CD4-positive, alpha-beta T cell treated with Interleukin-15 for 1 hour (primary cell): ENCODE results near the gene KCNMA1.

Experiments
- DNase-seq: peaks from one replicate; pipeline ENCODE4 v3.0.0-alpha.2; 2020

The KCNMA1 gene

DNA sequence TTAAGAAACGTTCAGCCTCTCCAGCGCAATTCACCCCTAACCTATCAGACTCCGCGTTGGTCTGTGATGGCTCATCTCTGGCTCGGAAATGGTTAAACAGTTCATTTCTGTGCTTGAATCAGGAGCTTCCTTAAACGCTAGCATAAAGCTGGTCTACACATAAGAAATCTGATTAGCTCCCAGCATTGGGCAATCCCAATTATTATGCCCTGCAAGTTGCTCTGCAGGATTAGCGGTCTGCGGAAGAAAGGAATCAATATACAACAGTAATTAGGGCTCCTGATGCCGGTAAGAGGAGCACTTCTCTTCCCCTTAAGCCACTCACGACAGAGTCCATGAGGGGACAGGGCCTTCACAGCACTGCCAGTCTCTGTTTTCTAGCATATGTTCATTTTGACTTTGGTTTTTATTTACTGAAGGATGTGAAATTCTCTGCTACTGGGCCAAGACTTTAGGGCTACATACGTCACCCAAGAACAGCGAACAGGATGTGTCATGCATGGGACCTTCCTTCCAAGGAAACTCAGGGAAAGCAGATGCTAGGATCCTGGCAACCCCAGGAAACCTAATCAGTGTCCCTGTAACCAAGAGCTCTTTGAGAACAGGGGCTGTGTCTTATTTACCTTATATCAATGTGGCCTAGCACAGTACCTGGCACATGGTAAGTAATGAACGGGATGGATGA lies 324.4 kb downstream of the KCNMA1 start:
- DNase-seq: no peak

- DNase-seq: no peak
Measured at GRCh38 chr10:77311186-77311585, 326.4 kb downstream of the KCNMA1 start.

- DNase-seq: no peak
Measured at GRCh38 chr10:77310288-77310840, 327.2 kb downstream of the KCNMA1 start.

DNA sequence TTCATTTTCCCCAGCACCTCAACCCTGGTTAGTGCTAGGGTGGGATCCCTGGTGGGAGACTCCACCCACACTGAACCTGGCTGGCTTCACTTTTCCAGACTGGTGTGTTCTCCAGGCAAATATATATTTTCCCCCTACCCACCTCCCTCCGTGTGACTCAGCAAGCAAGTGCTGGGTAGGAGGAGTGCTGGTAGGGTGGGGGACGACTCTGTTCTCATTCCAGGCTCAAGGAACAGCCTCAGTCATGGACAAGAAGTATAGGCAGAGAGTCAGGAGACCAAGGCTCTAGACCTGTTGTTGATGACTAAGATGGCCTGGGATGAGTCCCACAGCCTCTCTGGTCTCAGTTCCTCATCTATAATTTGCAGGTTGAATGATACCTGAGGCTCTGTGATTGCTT lies 328.1 kb downstream of the KCNMA1 start:
- DNase-seq: no peak

DNA sequence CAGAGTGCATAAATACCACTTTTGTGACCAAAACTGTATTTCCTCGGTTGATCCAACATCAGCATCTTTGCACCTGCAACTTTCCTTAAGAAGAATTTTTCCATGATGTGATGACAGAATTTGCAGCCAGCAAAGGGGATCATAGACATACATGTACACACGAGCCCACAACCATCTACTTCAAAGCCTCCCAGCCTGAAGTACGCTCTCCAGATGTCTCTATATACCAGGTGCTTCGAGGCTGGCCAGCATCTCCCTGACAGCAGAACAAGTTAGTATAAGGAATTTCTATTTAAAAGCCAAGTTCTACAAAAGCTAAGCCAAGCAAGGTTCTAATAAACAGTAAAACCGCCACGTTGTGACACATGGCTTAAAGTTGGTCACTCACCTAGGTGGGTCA lies 328.5 kb downstream of the KCNMA1 start:
- DNase-seq: no peak

GRCh38 chr10:77308084-77308732 lies 329.4 kb downstream of the KCNMA1 start:
- no peak for DNase-seq

GRCh38 chr10:77306666-77307065 lies 330.9 kb downstream of the KCNMA1 start:
- DNase-seq: no peak

DNA sequence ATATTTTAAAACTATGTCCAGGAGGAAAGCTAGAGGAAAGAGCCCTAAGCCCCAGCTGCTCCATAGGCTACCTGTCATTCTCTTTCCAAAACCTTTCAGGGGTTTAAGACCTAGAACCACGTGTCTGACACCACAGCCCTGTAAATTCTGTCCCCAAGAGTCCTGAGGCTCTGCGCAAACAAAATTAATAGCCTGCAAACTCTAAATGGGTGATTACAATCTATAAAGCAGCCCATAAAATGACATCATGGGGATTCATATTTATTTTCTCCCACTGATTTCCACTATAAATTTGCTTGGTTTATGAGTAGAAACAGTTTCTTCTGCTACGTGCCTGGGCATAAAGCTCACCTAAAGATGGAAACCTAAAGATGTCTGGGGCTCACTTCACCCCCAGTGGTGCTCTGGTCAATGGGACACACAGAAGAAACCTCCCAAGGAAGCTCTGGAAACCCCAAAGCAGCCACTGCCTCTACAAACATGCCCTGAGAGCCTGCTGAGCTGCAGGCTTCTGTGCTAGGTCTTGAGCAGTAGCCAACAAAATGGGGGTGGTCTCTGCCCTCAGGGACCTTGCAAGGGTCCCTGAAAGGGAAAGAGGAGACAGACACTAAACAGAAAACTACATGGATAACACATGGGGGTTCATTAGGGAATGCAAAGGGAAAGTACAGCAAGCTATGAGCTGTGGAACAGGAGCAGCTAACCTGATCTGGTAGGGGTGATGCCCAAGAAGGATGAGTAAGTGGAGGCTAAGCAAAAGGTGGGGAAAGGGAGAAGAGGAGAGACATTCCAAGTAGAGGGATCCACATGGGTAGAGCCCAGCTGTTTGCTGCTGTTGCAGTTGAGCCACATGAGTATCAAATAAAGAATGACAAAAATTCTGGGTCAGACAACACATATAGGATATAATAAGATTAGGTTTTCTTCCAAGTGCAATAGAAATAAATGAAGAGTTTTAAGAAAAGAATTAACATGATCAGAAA lies 331.7 kb downstream of the KCNMA1 start:
- DNase-seq: no peak

GRCh38 chr10:77304192-77304591 lies 333.4 kb downstream of the KCNMA1 start:
- no peak for DNase-seq

DNA sequence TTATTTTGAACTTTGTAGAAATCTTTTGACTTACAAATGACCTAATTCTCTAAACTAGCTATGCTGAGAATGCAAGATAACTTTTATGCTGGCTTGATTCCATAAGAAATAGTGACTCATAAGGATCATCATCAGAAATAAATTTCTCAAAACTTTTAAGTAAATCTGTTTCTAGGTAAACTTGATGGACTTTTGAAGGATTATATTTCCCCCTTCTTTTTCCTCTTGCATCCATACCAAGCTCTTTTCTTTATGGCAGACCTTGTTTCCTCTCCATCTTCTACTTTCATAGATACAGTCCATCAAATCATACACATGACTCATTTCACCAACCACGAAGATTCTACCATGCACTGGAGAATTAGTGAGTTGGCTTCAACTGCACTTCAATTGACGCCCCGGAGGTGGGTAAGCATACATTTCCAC lies 336.3 kb downstream of the KCNMA1 start:
- no peak for DNase-seq

- DNase-seq: no peak
Measured at GRCh38 chr10:77300682-77301302, 336.8 kb downstream of the KCNMA1 start.

- DNase-seq: no peak
Measured at GRCh38 chr10:77299320-77299719, 338.3 kb downstream of the KCNMA1 start.

- DNase-seq: no peak
Measured at GRCh38 chr10:77297393-77297739, 340.2 kb downstream of the KCNMA1 start.

GRCh38 chr10:77296534-77297392 lies 340.8 kb downstream of the KCNMA1 start:
- DNase-seq: no peak

DNA sequence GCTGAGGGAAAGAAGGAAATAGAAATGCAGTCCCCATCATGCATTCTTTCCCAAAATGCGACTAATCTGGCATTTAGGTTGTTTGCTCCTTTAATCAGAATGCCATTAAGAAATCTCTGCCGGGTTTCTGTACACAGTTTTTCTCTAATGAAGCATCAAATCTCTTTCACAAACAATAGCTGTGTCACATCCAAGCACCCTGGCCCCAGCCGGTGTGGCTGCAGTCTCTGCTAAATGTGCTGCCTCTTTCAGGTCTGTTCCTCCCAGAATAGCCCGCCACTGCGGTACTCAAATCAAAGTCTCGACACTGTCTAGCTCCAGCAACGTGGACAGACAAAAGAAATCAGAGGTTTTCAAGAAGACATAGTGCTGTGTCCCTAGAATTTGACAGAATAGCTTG lies 343.8 kb downstream of the KCNMA1 start:
- no peak for DNase-seq

GRCh38 chr10:77293347-77293746 lies 344.3 kb downstream of the KCNMA1 start:
- DNase-seq: no peak

DNA sequence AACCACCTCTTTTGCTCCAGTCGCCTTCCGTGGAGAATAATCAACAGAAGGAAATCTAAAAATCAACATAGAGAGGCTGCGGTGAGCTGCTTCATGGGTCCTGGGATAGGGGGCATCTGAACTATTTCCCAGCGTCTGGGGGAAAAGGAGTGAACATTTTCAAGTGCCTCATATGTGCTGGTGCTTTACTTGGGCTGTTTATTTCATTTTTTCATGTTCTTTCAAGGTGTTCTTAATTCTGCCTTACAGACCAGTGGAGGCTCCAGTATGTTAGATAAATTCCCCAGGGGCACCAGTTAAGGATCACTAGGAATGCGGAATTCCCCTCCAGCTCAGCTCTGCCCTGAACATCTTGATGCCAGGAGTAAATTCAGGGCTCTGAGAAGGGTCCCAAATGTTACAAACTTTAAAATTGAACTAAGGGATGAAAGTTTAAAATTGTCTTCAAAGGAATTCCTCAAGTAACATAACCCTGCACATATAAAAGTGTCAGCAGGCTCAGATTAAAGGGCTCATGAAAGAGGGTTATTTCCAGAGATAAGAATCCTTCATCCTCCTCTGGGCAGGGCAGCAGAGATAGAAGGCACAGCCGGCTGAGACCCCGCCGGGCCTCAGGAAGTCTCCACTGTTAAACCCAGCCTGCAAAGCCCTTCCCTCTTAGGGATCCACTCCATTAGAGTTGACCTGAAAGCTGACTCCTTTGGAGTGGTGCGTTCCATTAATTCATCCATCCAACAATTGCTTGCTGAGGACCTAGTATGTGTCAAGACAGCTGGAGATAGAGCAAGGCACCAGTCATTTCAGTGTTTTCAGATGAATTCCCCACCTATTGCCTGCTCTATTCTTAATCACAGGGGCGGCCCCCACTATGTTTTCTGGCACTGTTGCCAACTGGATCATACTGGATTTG lies 345.8 kb downstream of the KCNMA1 start:
- DNase-seq: no peak

DNA sequence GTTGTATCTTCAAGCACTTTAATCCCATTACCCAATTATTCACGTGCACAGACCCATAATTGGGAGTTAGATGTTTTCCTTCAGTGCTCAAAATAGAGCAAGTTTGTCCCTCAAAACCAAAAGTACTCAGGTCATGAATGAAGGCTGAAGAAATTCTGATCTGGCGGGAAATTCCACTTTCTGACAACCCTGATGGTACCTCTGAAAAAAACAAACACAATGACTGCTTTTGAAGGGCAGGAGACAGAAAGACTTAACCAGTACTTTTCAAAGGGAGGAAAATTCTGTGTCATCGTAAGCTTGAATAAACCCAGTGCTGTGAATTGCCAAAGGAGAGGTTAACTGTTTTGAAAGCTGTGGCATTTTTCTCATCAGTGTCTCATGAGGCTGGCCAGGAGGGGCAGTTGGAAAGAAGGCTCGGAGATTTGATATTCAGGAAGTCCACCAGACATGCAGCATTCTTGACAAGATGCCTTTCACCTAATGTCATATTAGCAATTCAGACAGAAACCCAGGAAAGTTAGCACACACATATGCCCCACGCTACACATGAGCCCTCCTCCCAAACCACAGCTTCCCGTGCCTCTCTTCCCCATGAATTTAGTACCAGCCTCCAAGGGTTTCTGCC lies 347.0 kb downstream of the KCNMA1 start:
- DNase-seq: no peak

GRCh38 chr10:77289790-77290189 lies 347.8 kb downstream of the KCNMA1 start:
- DNase-seq: no peak

DNA sequence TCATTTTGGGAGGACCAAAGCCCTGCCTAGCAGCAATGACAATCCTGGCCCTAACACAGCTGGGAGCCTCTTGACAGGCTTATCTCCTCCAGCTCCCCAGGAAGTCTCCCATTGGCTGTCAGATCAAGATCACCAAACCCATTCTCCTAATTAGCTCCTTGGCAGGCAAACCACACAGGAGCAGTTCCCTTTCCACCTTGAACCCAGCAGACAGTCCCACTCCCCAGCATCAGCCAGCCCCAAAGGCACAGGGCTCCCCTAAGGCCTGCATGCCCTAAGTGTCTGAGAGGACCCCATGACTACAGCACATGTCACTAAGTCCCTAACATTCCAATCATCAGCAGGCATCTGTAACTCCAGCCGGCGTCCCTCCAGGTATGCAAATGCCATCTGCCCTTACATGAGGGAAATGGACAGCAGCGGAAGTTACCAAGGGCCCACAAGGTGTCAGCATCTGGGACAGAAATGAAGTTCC lies 348.5 kb downstream of the KCNMA1 start:
- DNase-seq: no peak
